H1 (cell line): ENCODE measurements around the gene SEC22B. TPM values are rescaled to one million over a fixed set of nuclear protein-coding genes. Genes with fewer than 3 reads are reported as not detected.
"Not testable (repeated sequence)": the region's sequence is repeated elsewhere in the genome, so short reads cannot be mapped to it uniquely, and the experiment has no call there.

Source experiments
- CTCF ChIA-PET: fragments of 300-600 bp; sonication (Branson Sonifier 250); formaldehyde crosslinking; loops from one replicate; lab custom pipeline; 2021; ENCODE audit not compliant: partially characterized antibody; lab: Charles Lee
- POLR2A ChIA-PET: fragments of 300-600 bp; sonication (Branson Sonifier 250); formaldehyde crosslinking; loops from one replicate; lab custom pipeline; 2021; ENCODE audit warnings: inconsistent platforms; ENCODE audit not compliant: partially characterized antibody; lab: Charles Lee
- DNase-seq, 2 experiments: peaks; one replicate each; pipeline versions ENCODE4 v3.0.0 to v3.0.0-alpha.2; 2010 to 2022; ENCODE audit warnings: low spot score in 2 of 2, low read depth in 1 of 2, mixed read lengths in 1 of 2
- FAIRE-seq: peaks from 2 replicates; lab custom pipeline; 2011; peaks lifted over from hg19 to GRCh38; lab: Jason Lieb, UNC
- H2AFZ ChIP-seq: 2 replicates; pipeline ENCODE4 v1.8.1; 2012; ENCODE audit warnings: low read length, inconsistent platforms
- H2AK5ac ChIP-seq: 2 replicates; pipeline ENCODE4 v1.6.1; 2013; ENCODE audit warnings: low read depth, low read length
- H2BK120ac ChIP-seq: replicated peaks from 2 replicates; pipeline ENCODE3; 2013; ENCODE audit warnings: low read depth, low read length, inconsistent platforms
- H2BK12ac ChIP-seq: 2 replicates; pipeline ENCODE4 v1.6.1; 2013; ENCODE audit warnings: low read depth, low read length
- H2BK15ac ChIP-seq: 2 replicates; pipeline ENCODE4 v1.6.1; 2013; ENCODE audit warnings: low read length
- H2BK20ac ChIP-seq: 2 replicates; pipeline ENCODE4 v1.6.1; 2013; ENCODE audit warnings: low read length
- H2BK5ac ChIP-seq: 2 replicates; pipeline ENCODE4 v1.6.1; 2013; ENCODE audit warnings: low read depth, low read length
- H3K14ac ChIP-seq: 2 replicates; pipeline ENCODE4 v1.6.1; 2013; ENCODE audit warnings: inconsistent platforms; ENCODE audit not compliant: insufficient read length
- H3K18ac ChIP-seq: 2 replicates; pipeline ENCODE4 v1.6.1; 2013; ENCODE audit warnings: low read length; ENCODE audit errors: extremely low read depth
- H3K23ac ChIP-seq: 2 replicates; pipeline ENCODE4 v1.6.1; 2013; ENCODE audit warnings: inconsistent platforms; ENCODE audit not compliant: insufficient read length
- H3K23me2 ChIP-seq: 2 replicates; pipeline ENCODE4 v1.6.1; 2013; ENCODE audit warnings: low read depth, low read length
- H3K27ac ChIP-seq: 2 replicates; pipeline ENCODE4 v1.6.1; 2011; ENCODE audit warnings: low read depth, low read length, inconsistent platforms
- H3K27me3 ChIP-seq, 4 experiments: replicated peaks in 1 of 4; 1 replicate in 1 of 4; 2 replicates in 3 of 4; pipeline versions ENCODE4 v1.6.1 to v1.8.1; 2011 to 2013; ENCODE audit warnings: low read length in 3 of 4, mild to moderate bottlenecking in 3 of 4, inconsistent platforms in 2 of 4, mixed read lengths in 2 of 4, moderate library complexity in 1 of 4; ENCODE audit not compliant: control insufficient read depth in 3 of 4, insufficient read depth in 3 of 4; ENCODE audit errors: extremely low read depth in 1 of 4
- H3K36me3 ChIP-seq, 4 experiments: 2 replicates each; pipeline versions ENCODE4 v1.6.1 to v1.8.1; 2011 to 2013; ENCODE audit warnings: mild to moderate bottlenecking in 4 of 4, low read length in 3 of 4, moderate library complexity in 2 of 4, control low read depth in 1 of 4, inconsistent platforms in 1 of 4; ENCODE audit not compliant: insufficient read depth in 4 of 4, control insufficient read depth in 2 of 4
- H3K4ac ChIP-seq: replicated peaks from 2 replicates; pipeline ENCODE3; 2013; ENCODE audit warnings: low read length, low read depth, mixed read lengths, inconsistent platforms; ENCODE audit not compliant: insufficient read length
- H3K4me1 ChIP-seq, 4 experiments: replicated peaks in 1 of 4; 1 replicate in 1 of 4; 2 replicates in 3 of 4; pipeline versions ENCODE4 v1.6.1 to v1.8.1; 2011 to 2013; ENCODE audit warnings: low read length in 3 of 4, inconsistent platforms in 2 of 4, mixed read lengths in 1 of 4; ENCODE audit not compliant: insufficient read depth in 4 of 4, control insufficient read depth in 3 of 4
- H3K4me2 ChIP-seq, 2 experiments: 2 replicates each; pipeline versions ENCODE4 v1.6.1 to v1.8.1; 2011 to 2013; ENCODE audit warnings: low read depth in 2 of 2, low read length in 2 of 2, control low read depth in 1 of 2, inconsistent platforms in 1 of 2, mild to moderate bottlenecking in 1 of 2; ENCODE audit not compliant: insufficient read depth in 1 of 2
- H3K4me3 ChIP-seq, 4 experiments: fragments of 200-600, 300-600 bp in 1 of 4; sonication (generic), shearing (Covaris generic), sonication (Bioruptor Twin) in 1 of 4; 2 replicates each; pipeline versions ENCODE4 v1.5.1 to v1.8.1; 2011 to 2016; ENCODE audit warnings: low read length in 4 of 4, low read depth in 3 of 4, control low read depth in 2 of 4, inconsistent platforms in 2 of 4, mild to moderate bottlenecking in 2 of 4, mixed read lengths in 1 of 4, moderate library complexity in 1 of 4; ENCODE audit not compliant: insufficient read depth in 2 of 4; ENCODE audit errors: extremely low read depth in 1 of 4
- H3K56ac ChIP-seq: replicated peaks from 2 replicates; pipeline ENCODE3; 2013; ENCODE audit warnings: low read depth, mild to moderate bottlenecking, mixed read lengths, low read length, inconsistent platforms; ENCODE audit not compliant: insufficient read length
- H3K79me1 ChIP-seq: 2 replicates; pipeline ENCODE4 v1.6.1; 2013; ENCODE audit warnings: low read depth, low read length, control low read depth
- H3K79me2 ChIP-seq, 2 experiments: 2 replicates each; pipeline versions ENCODE4 v1.6.1 to v1.8.1; 2012 to 2013; ENCODE audit warnings: low read length in 2 of 2, mild to moderate bottlenecking in 2 of 2, inconsistent platforms in 1 of 2; ENCODE audit not compliant: insufficient read depth in 2 of 2, control insufficient read depth in 1 of 2
- H3K9ac ChIP-seq, 4 experiments: replicated peaks in 1 of 4; 1 replicate in 1 of 4; 2 replicates in 3 of 4; pipeline versions ENCODE4 v1.6.1 to v1.8.1; 2011 to 2013; ENCODE audit warnings: low read depth in 3 of 4, low read length in 3 of 4, control low read depth in 2 of 4, mild to moderate bottlenecking in 2 of 4, moderate library complexity in 2 of 4, inconsistent platforms in 1 of 4; ENCODE audit errors: extremely low read depth in 1 of 4
- H3K9me3 ChIP-seq, 2 experiments: 2 replicates each; pipeline versions ENCODE4 v1.6.1 to v1.8.1; 2012 to 2013; ENCODE audit warnings: mild to moderate bottlenecking in 2 of 2, moderate library complexity in 2 of 2, control low read depth in 1 of 2, inconsistent platforms in 1 of 2, low read depth in 1 of 2, low read length in 1 of 2, mixed read lengths in 1 of 2; ENCODE audit not compliant: insufficient read depth in 2 of 2
- H4K20me1 ChIP-seq, 2 experiments: replicated peaks in 1 of 2; 2 replicates each; pipeline versions ENCODE3 to v1.8.1; 2011 to 2013; ENCODE audit warnings: inconsistent platforms in 2 of 2, low read length in 2 of 2, mild to moderate bottlenecking in 1 of 2; ENCODE audit not compliant: insufficient read depth in 2 of 2, control insufficient read depth in 1 of 2
- H4K5ac ChIP-seq: 2 replicates; pipeline ENCODE4 v1.6.1; 2013; ENCODE audit warnings: low read length, low read depth, mixed read lengths, inconsistent platforms; ENCODE audit not compliant: insufficient read length
- H4K8ac ChIP-seq: 2 replicates; pipeline ENCODE4 v1.8.0; 2013; ENCODE audit warnings: mild to moderate bottlenecking, moderate library complexity, low read length, inconsistent platforms; ENCODE audit not compliant: insufficient read depth; ENCODE audit errors: extremely low read depth
- H4K91ac ChIP-seq: replicated peaks from 2 replicates; pipeline ENCODE3; 2013; ENCODE audit warnings: low read length, mixed read lengths, inconsistent platforms; ENCODE audit not compliant: insufficient read length
- RAD21 ChIP-seq, 2 experiments: IDR thresholded peaks in 1 of 2; conservative IDR thresholded peaks in 1 of 2; 2 replicates each; pipeline ENCODE4 v1.6.1; 2011; ENCODE audit warnings: low read depth in 2 of 2, low read length in 2 of 2, improper control_type of control experiment in 1 of 2, inconsistent platforms in 1 of 2, mild to moderate bottlenecking in 1 of 2, moderate library complexity in 1 of 2
- WGBS, 2 experiments: shearing (Covaris generic) in 1 of 2; methylation state at CpG; one replicate each; pipeline versions ENCODE4 v1.1.6 to v1.1.7; 2013 to 2015; ENCODE audit warnings: low lambda C conversion rate in 2 of 2, mixed read lengths in 2 of 2, inconsistent platforms in 1 of 2, low coverage in 1 of 2, missing lambda C conversion rate in 1 of 2; ENCODE audit not compliant: insufficient replicate concordance in 2 of 2, insufficient coverage in 1 of 2, insufficient read length in 1 of 2; ENCODE audit errors: extremely low coverage in 1 of 2, missing lambda C conversion rate in 1 of 2; 5-methylcytosine and 5-hydroxymethylcytosine counted together
- polyA plus RNA-seq, 7 experiments: library from polyadenylated mRNA; depleted of rRNA in 3 of 7; stranded (reverse) in 5 of 7; unstranded in 2 of 7; fragments of >200 nt in 5 of 7; fragments of 200-250 nt in 2 of 7; gene quantifications; 1 replicate in 5 of 7; 2 replicates in 1 of 7; 4 replicates in 1 of 7; pipeline versions ENCODE4 v1.2.1 to v1.2.3, GENCODE V29; 2011 to 2013; ENCODE audit warnings: missing spikeins in 2 of 7, mixed read lengths in 2 of 7
- total RNA-seq: library from RNA; stranded (reverse); fragmentation: NEBNext Ultra II Directional; extraction: Animal tissue kit (Norgen Biotek cat#: 25700); gene quantifications from 2 replicates; pipeline ENCODE4 v1.2.1, GENCODE V29; 2021

The SEC22B gene
- total and polyA plus RNA-seq, 2 of the 8 experiments (the other 6 are each of a cell fraction or from before 2014, with no cell fraction given), result 5.6 to 11.6 TPM

- peak; percentile 7 to 17; a peak in 2 of 4 replicates for TF ChIP-seq RAD21 (IDR thresholded peaks at IDR 0.05 in 1 of 2, conservative IDR thresholded peaks at IDR 0.05 in 1 of 2; ENCODE audit: low read depth in 2 of 2, low read length in 2 of 2)
- H4K5ac ChIP-seq, H3K79me2 ChIP-seq, H3K36me3 ChIP-seq, H2BK20ac ChIP-seq, H2BK15ac ChIP-seq, H2AFZ ChIP-seq, POLR2A ChIA-PET, H3K4me2 ChIP-seq, H3K4me1 ChIP-seq, H2BK12ac ChIP-seq, H4K91ac ChIP-seq, FAIRE-seq, H3K23ac ChIP-seq, H2BK5ac ChIP-seq, H3K4ac ChIP-seq, H3K79me1 ChIP-seq, H3K18ac ChIP-seq, H3K23me2 ChIP-seq, CTCF ChIA-PET, H3K27me3 ChIP-seq, H4K20me1 ChIP-seq, H4K8ac ChIP-seq, H3K27ac ChIP-seq, H3K9ac ChIP-seq, H3K56ac ChIP-seq, H3K14ac ChIP-seq, H2AK5ac ChIP-seq, DNase-seq, H3K9me3 ChIP-seq, H3K4me3 ChIP-seq, H2BK120ac ChIP-seq: not testable (repeated sequence)
- WGBS, 2 experiments, result no CpG with 5 or more reads among the region's 1 CpG
Observed at GRCh38 chr1:120145806-120146205, 30.5 kb downstream of the SEC22B start.

DNA sequence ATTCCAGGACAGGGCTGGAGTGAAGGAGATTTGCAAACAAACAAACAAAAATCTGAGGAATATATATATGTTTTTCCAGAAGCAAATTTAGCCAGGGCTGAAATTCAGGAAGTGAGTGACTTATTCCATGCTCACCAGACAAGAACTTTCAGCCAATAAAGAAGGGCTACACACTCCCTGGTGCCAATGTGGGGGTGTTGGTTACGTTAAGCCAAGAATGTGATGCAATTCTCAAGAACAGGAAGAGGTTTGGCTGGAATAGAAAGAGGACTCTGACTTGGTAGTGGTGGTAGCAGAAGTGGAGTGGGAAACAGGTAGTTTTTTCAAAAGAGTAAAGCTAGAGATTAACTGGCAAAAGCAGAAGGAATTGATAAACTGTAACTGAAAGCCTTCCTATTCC, 31.7 kb downstream of the SEC22B start:
- CTCF ChIA-PET, H3K14ac ChIP-seq, H4K8ac ChIP-seq, H3K27ac ChIP-seq, H3K4me2 ChIP-seq, H2BK12ac ChIP-seq, H3K23ac ChIP-seq, H3K18ac ChIP-seq, H2BK120ac ChIP-seq, H4K91ac ChIP-seq, DNase-seq, H3K4me1 ChIP-seq, H2AK5ac ChIP-seq, H2BK5ac ChIP-seq, H3K79me1 ChIP-seq, H3K36me3 ChIP-seq, H4K20me1 ChIP-seq, H3K27me3 ChIP-seq, H3K9ac ChIP-seq, H3K9me3 ChIP-seq, H4K5ac ChIP-seq, H3K23me2 ChIP-seq, POLR2A ChIA-PET, H3K79me2 ChIP-seq, H2BK15ac ChIP-seq, H2BK20ac ChIP-seq, H3K4ac ChIP-seq, FAIRE-seq, H3K56ac ChIP-seq, H2AFZ ChIP-seq, H3K4me3 ChIP-seq: not testable (repeated sequence)
- no CpG with 5 or more reads among the region's 1 CpG for WGBS, 2 experiments
